Myocyte (in vitro differentiated cells): Measurements from ENCODE around the gene BCAS1. TPM values are rescaled to one million over a fixed set of nuclear protein-coding genes. Genes with fewer than 3 reads are reported as not detected.

Source experiments
- DNase-seq: peaks from one replicate; pipeline ENCODE4 v3.0.0-alpha.2; 2012; ENCODE audit warnings: low read depth
- total RNA-seq: library from RNA; depleted of rRNA; stranded (reverse); fragments of >200 nt; gene quantifications from 2 replicates; pipeline ENCODE4 v1.2.3, GENCODE V29; 2014

BCAS1 gene
- total RNA-seq, 1 donor from 2014 or later = 5.0 TPM

DNA sequence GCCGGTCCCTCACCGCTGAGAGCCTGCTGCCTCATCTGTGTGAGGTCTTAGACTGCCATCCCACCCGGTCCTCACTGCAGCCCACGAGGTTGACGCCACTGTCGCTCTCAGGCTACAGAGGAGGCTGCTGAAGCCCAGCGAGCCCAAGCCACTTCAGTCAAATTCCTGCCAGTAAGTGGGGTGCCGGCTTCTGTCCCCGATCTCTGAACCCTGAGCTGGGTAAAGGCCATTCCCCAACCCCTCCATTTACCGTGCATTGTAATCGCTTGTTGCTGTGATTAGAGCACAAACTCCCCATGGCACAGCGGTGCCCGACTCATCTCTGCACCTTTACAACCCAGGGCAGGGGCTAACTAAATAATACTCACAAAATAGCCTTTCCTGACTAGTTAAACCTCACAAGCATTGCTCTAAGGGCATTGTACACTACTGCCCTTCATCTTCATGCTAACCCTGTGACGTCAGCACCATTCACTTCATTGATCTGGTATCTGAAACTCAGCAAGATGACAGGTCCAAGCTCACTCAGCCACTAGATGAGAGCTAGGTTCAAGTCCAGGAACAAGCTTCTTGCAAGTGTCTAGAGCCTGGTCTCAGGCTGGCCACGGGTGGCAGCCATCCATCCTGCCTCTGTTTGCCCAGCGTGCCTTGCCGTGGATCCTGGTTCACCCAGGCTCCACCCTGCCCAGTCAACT, 122.7 kb downstream of the BCAS1 start:
- DNase-seq = no peak

DNA sequence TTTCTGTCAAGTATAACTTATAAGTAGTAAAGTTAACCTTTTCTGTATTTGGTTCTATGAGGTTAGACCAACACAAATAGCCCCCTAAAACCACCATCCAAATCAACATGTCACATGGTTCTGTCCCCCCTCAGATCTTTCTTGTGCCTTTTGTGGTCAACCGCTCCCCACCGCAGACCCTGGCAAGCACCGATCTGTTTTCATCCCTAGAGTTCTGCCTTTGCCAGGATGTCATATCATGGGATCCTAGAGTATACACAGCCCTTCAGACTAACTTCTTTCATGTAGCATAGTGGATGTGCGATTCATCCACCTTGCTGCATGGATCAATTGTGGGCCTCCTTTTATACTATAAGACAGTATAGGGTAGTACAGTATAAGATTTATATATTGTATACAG, 124.3 kb downstream of the BCAS1 start:
- DNase-seq = no peak

DNA sequence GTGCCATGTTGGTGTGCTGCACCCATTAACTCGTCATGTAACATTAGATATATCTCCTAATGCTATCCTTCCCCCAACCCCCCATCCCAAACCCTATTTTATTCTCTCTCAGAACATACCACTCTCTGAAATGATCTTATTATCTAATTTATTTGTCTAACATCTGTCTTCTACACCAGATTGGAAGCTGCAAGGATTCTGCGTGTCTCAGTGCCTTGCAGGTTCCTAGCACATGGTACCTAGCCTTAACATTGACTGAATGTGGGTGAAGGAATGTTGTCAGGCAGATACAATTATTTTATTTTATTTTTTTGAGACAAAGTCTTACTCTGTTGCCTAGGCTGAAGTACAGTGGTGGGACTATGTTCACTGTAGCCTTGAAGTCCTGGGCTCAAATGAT, 124.9 kb downstream of the BCAS1 start:
- no peak for DNase-seq

DNA sequence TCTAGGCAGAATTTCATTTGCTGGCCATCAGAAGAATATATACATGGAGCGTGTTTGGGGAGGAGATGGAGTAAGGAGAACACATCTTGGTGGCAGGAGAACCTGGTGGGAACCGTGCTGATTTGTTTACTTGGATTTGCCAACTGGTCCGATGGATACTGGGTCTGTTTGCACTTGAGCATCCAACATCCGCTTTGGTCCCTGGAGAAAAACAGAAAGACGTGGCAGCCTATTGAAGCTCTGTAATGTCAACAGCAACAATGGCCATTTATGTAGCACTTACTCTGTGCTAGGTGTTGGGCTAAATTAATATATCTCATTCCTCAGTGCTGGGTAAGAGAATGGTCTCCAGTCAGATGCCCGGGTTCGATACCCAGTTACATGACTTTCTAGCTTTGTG, 125.6 kb downstream of the BCAS1 start:
- DNase-seq = no peak

DNA sequence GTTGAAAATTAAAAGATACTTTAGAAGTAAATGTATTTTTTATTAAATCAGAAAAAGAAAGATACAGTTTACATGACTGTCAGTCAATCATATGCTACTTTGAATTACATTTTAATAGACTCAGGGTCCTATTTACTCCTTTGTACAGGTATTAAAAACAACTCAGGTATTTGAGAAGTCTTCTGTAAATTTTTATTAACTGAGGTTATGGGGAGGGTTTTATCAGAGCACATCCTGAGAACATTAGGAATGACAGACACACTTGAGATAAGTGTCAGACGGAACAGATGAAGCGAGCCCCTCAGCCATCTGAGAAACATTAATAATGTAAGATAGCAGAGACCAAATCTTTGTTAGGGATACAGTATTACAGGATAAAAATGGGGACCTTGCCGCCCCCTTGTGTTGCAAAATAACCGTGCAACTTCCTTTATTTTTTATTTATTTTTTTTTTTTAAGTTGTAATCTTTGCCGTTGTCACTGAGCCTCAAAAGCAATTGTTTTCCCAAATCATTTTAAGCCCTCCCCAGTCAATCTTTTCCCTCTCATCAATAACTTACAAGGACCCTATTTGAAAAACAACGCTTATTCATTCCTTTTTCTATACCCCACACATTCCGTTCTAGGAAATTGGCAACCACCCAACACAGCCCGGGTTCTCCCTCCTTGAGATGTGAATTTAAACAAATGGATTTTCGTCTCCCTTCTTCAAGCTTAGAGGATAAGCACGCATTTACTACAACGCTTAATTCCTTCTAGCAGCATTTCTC, 126.7 kb downstream of the BCAS1 start:
- peak; percentile 45 for DNase-seq

DNA sequence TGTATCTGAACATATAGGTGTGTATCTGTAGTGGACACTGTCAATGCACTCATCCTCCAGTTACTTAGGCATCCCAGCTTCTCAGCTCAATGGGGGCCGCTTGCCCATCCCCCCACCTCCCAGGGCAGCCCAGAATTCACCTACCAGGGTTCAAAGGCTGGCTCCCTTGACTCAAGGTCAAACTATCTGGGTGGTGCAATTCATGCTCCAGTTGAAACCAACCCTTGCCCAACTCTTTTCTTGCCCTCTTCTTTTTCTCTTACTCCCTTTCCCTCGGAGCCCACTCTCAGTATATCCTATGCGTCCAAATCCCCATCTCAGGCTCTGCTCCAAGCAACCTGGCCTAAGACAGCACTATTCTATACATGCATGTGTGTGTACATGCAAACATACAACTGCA, 127.4 kb downstream of the BCAS1 start:
- DNase-seq = no peak

DNA sequence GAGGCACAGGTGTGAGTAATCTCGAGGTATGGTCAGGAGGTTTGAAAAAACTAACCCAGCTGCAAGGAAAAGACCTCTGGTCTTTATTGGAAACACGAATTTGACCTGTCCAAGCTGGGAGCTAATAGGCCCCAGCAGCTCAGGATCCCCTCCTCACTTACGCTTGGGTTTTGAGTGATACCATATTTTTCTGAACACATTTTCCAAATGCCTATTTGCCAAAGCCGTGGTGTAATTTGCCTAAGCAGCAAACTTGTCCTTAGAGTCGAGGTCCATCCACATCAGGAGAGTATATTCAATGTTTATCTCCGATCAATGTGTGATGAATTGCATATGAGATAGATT, 128.0 kb downstream of the BCAS1 start:
- DNase-seq = no peak

DNA sequence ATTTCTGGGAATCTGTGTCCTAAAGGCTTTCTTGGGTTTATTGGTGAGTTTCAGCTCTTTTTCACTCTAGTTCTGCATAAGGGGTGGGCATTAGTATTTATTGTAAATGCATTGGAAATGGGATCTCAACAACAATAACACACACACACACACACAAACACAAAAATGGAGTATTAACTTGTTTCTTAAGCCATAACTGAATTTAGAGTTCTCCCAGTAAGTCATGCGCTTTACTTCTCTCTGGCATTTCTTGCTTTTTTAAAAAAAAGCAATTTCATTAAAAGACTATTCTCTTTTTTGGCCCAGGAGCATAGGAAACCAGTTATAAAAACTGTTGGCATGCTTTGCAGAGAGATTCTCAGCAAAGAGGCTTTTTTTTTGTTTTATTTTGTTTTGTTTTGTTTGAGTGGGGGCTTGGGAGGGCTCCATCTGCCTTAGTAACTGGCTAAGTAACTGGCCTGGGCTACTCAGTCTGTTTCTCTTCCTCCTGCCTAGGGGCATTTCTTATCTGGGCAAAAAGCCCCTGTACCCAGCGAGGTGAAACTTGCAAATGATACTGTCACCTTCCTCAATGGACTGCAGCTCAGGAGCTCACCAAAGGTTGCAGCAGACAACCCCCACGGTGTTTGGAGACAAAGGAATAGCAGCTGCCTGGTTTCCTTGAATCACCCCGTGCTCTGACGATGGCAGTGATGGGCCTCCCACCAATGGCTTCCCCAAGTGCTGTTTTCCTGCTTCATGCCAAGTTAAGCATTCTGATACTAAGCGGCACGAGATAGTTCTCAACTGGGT, 128.5 kb downstream of the BCAS1 start:
- DNase-seq = peak; percentile 48

DNA sequence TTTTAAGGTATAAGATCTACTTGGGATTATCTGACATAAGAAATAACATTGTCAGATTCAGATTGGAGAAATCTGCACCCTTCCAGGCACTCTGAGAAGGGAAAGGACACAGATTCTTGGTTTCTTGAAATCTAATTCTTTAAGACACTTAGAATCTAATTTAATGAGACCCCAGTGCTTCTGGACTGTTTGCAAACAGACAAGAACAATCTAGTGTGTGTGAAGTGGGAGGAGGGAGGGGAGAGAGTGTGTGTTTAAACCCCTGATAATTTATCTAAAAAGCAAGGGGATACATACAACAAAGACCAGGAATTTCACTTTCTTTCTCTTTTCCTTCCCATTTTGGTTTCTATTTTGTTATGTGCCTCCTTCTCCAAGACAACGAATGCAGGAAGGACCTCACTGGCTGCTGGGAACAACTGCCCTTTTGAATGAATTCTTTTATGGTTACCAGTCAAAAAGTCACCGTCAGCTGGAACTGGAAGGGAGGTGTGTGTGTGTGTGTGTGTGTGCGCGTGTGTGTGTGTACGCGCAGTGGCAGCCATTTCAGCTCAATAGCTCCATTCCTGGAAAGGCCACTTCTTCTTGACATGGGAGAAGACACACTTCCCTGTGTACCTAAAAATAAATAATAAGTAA, 129.4 kb downstream of the BCAS1 start:
- DNase-seq = peak; percentile 75

DNA sequence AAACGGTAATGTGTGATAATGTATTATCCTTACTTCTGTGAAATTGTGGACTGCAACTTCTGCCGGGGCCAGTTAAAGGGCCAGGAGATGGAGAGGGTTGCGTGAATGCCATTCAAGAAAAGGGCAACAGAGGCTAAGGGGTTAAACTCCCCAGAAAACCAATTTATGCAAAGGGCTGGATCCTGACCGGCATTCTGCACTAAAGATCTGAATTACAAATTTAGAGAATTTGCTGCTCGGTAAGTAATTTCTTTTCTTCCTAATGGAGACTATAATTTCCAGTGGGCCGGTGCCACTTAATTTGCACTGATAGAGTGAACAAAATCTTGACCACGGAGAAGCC, 130.1 kb downstream of the BCAS1 start:
- DNase-seq = no peak

DNA sequence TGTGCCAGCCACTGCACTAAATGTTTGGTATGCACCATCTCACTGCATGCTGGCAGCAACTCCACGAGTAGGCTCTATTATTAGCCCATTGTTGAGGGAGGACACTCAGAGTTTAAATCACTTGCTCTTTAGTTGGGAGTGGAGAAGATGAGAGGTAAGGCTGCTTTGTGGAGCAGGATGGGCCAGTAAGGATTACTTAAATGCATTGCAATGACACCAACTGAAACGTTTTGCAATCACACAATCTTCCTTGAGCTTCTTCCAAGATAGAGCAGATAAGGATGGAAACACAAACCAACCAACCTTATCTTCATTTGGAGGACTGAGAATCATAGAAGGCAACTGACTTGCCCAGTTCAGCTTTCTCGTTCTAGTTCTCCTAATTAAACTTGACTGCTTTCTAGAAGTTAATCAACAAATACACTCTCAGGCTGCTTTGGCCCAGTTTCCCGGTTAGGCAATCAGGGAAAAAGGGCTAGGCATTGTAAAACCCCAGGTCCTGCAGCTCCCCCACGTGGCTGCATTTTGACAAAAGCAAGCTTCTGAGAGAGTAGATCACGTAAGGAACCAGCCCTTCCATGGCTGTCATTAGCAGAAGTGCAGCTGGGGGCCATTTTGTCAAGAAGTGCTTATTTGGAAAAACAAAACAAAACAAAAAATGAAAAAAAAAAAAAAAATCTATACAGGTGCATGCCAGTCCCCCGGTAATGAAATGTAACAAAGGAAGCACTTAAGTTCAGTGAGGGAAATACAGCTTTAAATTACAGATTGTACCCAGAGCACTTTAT, 130.6 kb downstream of the BCAS1 start:
- peak; percentile 97 for DNase-seq

DNA sequence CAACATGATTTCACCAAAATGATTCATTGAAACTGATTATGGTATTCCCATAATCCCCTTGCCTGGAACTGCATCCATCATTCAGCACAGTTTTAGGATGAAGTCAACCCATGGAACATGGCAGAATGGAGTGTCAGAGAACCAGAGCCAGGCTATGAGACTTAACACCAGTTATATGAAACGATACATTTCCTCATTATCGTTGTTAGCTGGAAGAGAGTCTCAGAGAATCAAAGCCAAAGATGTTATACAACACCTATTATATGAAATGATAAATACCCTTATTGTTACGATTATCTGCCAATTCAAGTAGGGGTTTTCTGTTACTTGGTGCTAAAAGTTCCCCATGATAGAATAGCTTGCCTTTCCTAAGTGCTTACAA, 131.2 kb downstream of the BCAS1 start:
- no peak for DNase-seq

DNA sequence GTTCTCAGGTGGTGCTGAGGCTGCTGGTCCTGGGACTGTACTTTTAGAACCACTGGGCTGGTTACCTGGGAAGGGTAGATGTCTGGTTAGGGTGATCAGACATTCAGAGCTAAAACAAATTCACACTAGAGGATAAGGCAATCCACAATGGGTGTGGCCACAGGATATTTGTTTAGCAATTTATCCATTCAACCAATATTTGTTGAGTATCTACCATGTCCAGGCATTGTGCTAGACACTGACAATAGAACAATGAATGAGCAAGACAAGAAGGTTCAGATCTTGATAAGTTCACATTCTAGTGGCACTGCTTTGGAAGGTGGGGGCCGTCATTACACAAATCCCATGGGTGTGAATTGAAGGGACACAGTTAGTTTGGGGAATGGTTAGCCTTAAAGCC, 131.7 kb downstream of the BCAS1 start:
- no peak for DNase-seq

DNA sequence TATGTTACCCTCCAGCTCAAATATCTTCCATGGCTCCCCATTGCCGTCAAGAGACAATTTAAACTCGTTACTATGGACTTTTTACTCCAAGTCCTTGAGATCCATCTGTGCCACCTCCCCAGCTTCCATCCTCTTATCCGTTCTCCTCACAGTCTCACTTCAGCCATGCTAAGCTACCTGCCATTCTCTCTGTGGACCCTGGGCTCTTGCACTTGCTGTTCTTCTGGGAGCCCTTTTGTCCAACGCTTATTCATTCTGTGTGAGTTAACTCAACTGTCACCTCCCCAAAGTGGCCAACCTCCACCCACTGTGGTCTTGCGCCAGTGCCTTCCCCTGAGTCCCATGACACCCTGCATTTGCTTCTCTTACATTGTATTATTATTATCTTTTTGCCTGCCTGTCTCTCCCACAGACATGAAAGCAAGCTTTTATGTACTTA, 132.4 kb downstream of the BCAS1 start:
- DNase-seq = no peak

DNA sequence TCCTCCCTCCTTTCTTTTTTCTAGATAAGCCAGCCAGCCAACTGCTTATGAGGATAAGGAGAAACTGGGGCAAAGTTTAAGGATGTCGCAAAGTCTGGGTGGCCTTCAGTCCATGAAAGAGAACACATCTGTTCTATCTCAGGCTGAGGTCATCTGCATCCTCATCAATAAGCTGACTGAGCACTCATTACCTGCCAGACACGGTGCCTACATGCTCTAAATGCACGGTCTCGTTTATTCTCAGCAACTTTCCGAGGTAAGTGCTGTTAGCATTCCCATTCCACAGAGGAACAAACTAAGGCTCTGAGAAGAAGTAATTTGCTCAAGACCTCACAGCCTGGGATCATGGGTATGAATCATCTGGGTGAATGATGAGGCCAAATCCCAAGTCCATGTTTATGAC, 133.1 kb downstream of the BCAS1 start:
- no peak for DNase-seq

DNA sequence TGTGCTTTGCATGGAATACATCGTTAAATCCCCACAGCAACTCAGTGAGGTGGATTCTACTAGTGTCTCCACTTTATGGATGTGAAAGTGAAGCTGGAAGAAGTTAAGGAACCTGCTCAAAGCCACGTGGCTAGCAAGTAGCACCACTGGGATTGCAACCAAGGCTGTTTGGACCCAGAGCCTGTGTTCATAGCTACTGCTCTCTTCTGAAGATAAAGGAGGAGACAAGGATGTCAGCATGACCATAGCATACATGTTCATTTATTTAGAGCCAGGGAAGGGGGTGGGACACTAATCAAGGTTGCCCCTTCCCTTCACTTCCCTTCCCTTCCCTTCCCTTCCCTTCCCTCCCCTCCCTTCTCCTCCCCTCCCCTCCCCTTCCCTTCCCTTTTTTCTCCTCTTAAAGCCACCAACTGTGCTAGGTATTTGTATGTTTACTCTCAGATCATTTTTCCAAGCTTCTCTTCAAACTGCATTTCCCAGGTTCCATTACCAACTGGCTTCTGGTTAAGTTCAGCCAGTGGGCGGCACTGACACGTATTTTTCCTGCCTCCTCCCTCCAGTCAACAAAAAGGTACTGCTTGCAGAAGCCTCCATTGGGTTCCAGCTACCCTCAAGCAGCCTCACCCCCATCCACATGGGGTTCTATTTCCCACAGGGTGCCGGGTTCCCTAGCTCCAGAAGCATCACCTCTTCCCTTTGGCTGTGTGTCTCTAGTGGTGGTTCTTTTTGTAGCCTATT, 134.9 kb downstream of the BCAS1 start:
- no peak for DNase-seq

DNA sequence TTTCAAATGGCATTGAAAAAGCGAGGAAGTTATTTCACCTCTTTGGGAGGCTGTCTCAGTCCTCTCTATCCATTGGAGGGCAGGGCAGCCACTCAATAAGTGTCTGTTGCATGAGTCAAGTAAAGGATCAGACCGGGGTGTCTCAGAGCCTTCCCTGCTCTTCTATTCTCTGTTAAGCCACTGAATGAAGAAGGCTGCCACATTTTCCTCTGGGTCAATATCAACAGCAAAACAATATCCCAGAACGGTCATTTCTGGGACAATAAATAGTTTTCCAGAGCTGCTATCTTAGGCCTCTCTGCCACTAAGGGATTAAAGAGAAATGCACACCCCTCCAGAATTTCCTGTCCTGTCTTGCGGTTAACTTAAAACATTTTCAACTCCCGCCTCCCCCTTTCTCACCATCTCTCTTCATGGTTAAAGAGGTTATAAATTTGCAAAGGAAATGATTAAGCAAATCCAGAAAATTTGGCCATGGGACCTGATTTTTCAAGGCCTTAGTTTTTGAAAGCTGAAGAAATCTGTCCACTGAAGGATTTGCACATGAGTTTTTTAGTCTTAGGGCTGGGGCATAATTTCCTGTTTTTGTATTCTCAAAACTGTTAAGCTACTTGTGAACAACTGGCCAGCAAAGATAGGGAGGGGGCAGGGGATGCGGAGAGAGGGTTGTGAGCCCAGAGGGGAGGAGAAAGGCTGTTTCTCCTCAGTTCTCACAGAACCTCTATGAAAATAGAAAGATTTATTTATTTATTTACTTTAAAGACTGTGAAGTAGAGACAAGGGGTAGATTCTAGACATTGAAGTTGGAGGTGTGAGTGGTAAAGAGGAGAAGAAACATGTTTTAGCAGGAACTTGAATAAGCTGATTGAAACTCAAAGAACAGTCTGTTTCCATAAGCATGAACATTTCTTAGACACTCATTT, 135.7 kb downstream of the BCAS1 start:
- DNase-seq = peak; percentile 94

DNA sequence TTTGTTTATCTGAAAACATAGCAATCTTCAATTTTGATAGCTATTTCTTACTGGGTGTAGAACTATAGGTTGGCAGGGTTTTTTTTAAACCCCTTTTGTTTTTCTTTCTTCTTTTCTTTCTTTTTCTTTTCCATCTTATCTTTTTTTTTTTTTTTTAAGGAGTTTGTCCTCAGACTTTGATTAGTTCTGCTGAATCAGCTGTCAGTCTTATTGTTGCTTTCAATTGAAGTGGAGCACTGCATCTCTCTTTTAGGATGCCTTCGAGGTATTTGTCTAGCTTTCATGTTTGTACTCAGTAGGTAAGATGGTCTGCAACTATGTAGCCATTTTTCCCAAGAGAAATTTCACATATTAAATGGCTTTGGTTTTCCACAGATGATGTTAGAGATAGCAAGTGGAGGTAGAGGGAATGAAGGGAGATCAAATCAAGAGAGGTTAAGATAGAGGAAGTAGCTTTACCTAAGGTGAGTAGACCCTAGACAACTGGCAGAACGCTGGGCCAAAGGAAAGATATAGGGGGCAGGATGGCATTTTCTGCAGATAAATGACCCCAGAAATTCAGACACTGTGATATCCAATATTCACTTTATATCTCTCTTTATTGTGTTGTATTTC, 137.1 kb downstream of the BCAS1 start:
- DNase-seq = no peak
